Retinal pigment epithelial cell (primary cell): Measurements from ENCODE around the gene KCNIP1.
A peak's percentile ranks its signal among the peaks of the same experiment; 100 is the strongest.

Source experiments
- DNase-seq: peaks from one replicate; pipeline ENCODE4 v3.0.0-alpha.2; 2010; ENCODE audit warnings: low read depth
- H3K4me3 ChIP-seq: 2 replicates; pipeline ENCODE4 v1.5.1; 2011; ENCODE audit warnings: mild to moderate bottlenecking, low read length, control low read depth, moderate library complexity
- TF ChIP-seq, protein P1 (sequence below): conservative IDR thresholded peaks from 2 replicates; pipeline ENCODE4 v1.5.1; 2011; ENCODE audit warnings: low read depth, low read length, control low read depth, inconsistent platforms

Gene KCNIP1

DNA sequence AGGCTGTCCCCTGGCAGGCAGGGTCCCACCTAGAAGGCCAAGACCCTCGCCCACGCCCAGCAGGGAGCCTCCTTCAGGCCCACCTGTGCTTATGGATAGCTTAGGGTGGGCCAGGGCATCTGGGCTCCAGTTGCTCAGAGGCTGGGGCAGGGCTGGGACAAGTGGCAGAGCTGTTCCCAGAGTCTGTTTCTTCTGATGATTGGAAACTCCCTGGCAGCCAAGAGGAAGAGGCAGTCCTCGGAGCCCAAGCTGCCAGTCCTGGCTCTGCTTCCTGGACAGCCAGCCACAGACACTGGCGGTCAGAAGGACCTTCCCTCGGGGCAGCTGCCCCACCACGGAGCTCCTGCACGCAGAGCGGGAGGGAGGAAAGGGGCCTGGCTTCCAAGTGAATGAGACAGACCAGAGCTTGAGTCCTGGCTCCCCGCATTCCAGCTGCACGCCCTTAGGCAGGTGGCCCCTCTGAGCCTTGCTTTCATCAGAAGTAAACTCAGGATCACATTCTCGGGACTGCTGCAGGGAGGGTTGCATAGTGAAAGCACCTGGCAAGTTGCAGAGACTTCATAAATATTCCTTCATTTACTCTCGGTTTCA lies 241.8 kb downstream of the KCNIP1 start:
- TF ChIP-seq, protein P1, sequence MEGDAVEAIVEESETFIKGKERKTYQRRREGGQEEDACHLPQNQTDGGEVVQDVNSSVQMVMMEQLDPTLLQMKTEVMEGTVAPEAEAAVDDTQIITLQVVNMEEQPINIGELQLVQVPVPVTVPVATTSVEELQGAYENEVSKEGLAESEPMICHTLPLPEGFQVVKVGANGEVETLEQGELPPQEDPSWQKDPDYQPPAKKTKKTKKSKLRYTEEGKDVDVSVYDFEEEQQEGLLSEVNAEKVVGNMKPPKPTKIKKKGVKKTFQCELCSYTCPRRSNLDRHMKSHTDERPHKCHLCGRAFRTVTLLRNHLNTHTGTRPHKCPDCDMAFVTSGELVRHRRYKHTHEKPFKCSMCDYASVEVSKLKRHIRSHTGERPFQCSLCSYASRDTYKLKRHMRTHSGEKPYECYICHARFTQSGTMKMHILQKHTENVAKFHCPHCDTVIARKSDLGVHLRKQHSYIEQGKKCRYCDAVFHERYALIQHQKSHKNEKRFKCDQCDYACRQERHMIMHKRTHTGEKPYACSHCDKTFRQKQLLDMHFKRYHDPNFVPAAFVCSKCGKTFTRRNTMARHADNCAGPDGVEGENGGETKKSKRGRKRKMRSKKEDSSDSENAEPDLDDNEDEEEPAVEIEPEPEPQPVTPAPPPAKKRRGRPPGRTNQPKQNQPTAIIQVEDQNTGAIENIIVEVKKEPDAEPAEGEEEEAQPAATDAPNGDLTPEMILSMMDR = no peak
- no peak for DNase-seq
- no peak overlapping the region for H3K4me3 ChIP-seq

- TF ChIP-seq, protein P1 = no peak
- H3K4me3 ChIP-seq = no peak overlapping the region
- no peak for DNase-seq
Observed at GRCh38 chr5:170746075-170746960, 242.5 kb downstream of the KCNIP1 start.

DNA sequence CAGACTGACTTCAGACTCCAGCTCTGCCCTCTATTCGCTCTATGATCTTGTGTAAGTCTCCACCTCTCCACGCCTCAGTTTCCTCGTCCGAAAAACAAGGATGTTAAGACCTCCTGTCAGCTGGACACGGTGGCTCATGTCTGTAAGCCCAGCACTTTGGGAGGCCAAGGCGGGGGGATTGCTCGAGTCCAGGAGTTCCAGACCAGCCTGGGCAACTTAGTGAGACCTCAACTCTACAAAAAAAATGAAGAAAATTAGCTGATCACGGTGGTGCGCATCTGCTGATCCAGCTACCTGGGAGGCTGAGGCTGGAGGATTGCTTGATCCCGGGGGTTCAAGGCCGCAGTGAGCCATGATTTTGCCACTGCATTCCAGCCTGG lies 243.1 kb downstream of the KCNIP1 start:
- TF ChIP-seq, protein P1 = no peak
- H3K4me3 ChIP-seq = no peak overlapping the region
- DNase-seq = no peak

DNA sequence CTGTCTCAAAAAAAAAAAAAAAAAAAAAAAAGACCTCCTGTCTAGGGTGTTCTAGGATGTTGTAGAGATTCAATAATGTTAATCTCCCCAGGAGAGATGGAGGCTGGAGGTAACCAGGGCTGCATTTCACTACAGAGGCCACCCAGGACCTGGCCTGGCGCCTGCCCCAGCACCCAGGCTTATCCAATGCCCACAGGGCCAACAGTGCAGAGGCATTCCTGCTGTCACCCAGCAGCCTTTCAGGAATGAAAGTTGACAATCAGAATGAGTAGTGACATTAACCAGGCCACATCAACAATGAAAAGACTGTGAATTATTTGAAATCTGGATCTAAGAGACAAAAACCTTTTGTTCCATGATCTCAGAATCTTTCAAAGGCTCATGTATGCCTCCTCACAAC lies 243.5 kb downstream of the KCNIP1 start:
- no peak for DNase-seq
- no peak overlapping the region for H3K4me3 ChIP-seq
- TF ChIP-seq, protein P1 = no peak

- TF ChIP-seq, protein P1 = peak; percentile 61
- H3K4me3 ChIP-seq = no peak overlapping the region
- no peak for DNase-seq
Observed at GRCh38 chr5:170747851-170748250, 244.0 kb downstream of the KCNIP1 start.

- H3K4me3 ChIP-seq = no peak overlapping the region
- TF ChIP-seq, protein P1 = no peak
- no peak for DNase-seq
Observed at GRCh38 chr5:170748951-170749471, 245.2 kb downstream of the KCNIP1 start.
